ENCODE measurements around the gene AOPEP. TPM values are rescaled to one million over a fixed set of nuclear protein-coding genes. Genes with fewer than 3 reads are reported as not detected.
A peak's percentile ranks its signal among the peaks of the same experiment; 100 is the strongest.

The AOPEP gene
- total and polyA plus RNA-seq, 2 of the 13 experiments (the other 11 are each of a cell fraction or from before 2014, with no cell fraction given): 22.2 to 41.6 TPM

DNA sequence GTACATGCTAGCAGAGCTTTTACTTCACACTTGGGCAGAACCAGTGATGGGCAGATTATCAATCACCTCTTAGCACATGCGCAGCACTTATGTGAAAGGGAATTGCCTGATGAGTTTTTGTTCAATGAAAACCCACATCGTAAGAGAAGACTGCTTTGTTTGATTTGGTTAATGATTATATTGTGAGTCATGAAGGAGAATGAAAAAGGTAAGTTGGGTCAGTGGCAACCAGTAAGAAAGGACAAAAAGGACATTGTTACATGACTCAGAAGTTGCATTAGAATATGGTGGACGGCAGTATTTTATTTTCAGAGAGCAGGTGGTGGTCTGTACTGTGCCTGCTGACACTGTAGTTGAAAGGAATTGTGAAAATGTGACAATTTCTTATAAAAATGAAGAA is 127.4 kb downstream of the AOPEP start (continued):
- TF ChIP-seq ARHGAP35 (CRISPR knock-in tag; IDR thresholded peaks at IDR 0.05; ENCODE audit: borderline replicate concordance): no peak
- no peak for TF ChIP-seq ZNF17 (CRISPR knock-in tag; IDR thresholded peaks at IDR 0.05)
- no peak for TF ChIP-seq GABPB1 (CRISPR knock-in tag; IDR thresholded peaks at IDR 0.05)
- TF ChIP-seq DR1 (CRISPR knock-in tag; IDR thresholded peaks at IDR 0.05): no peak
- TF ChIP-seq, protein P1, sequence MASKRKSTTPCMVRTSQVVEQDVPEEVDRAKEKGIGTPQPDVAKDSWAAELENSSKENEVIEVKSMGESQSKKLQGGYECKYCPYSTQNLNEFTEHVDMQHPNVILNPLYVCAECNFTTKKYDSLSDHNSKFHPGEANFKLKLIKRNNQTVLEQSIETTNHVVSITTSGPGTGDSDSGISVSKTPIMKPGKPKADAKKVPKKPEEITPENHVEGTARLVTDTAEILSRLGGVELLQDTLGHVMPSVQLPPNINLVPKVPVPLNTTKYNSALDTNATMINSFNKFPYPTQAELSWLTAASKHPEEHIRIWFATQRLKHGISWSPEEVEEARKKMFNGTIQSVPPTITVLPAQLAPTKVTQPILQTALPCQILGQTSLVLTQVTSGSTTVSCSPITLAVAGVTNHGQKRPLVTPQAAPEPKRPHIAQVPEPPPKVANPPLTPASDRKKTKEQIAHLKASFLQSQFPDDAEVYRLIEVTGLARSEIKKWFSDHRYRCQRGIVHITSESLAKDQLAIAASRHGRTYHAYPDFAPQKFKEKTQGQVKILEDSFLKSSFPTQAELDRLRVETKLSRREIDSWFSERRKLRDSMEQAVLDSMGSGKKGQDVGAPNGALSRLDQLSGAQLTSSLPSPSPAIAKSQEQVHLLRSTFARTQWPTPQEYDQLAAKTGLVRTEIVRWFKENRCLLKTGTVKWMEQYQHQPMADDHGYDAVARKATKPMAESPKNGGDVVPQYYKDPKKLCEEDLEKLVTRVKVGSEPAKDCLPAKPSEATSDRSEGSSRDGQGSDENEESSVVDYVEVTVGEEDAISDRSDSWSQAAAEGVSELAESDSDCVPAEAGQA (IDR thresholded peaks at IDR 0.05; ENCODE audit: low read depth): no peak
- TF ChIP-seq, protein P1 (CRISPR knock-in tag; IDR thresholded peaks at IDR 0.05; ENCODE audit: borderline replicate concordance): no peak
- TF ChIP-seq, protein P2, sequence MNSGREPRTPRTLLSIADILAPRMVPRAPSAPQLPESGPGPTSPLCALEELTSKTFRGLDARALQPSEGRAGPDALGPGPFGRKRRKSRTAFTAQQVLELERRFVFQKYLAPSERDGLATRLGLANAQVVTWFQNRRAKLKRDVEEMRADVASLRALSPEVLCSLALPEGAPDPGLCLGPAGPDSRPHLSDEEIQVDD (CRISPR knock-in tag; IDR thresholded peaks at IDR 0.05; ENCODE audit: borderline replicate concordance): no peak
- no peak for TF ChIP-seq ZKSCAN1 (IDR thresholded peaks at IDR 0.05; ENCODE audit: low read length)
- TF ChIP-seq, protein P3, sequence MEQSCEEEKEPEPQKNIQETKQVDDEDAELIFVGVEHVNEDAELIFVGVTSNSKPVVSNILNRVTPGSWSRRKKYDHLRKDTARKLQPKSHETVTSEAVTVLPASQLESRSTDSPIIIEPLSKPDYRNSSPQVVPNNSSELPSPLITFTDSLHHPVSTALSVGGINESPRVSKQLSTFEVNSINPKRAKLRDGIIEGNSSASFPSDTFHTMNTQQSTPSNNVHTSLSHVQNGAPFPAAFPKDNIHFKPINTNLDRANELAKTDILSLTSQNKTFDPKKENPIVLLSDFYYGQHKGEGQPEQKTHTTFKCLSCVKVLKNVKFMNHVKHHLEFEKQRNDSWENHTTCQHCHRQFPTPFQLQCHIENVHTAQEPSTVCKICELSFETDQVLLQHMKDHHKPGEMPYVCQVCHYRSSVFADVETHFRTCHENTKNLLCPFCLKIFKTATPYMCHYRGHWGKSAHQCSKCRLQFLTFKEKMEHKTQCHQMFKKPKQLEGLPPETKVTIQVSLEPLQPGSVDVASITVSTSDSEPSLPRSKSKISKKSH (CRISPR knock-in tag; IDR thresholded peaks at IDR 0.05; ENCODE audit: borderline replicate concordance): no peak
- TF ChIP-seq ZFP62 (CRISPR knock-in tag; IDR thresholded peaks at IDR 0.05): no peak
- TF ChIP-seq JUND (CRISPR knock-in tag; IDR thresholded peaks at IDR 0.05): 0 out of 2 replicates have a peak, but pooled peaks have one; percentile 67
- TF ChIP-seq GATAD2A (CRISPR knock-in tag; IDR thresholded peaks at IDR 0.05): no peak; the same call in 1 of the 2 replicates
- no peak for TF ChIP-seq NRL (CRISPR knock-in tag; IDR thresholded peaks at IDR 0.05; ENCODE audit: borderline replicate concordance)
- TF ChIP-seq SP5 (CRISPR knock-in tag; IDR thresholded peaks at IDR 0.05; ENCODE audit: borderline replicate concordance, low read depth): no peak
- TF ChIP-seq, protein P4, sequence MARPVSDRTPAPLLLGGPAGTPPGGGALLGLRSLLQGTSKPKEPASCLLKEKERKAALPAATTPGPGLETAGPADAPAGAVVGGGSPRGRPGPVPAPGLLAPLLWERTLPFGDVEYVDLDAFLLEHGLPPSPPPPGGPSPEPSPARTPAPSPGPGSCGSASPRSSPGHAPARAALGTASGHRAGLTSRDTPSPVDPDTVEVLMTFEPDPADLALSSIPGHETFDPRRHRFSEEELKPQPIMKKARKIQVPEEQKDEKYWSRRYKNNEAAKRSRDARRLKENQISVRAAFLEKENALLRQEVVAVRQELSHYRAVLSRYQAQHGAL (CRISPR knock-in tag; IDR thresholded peaks at IDR 0.05; ENCODE audit: not compliant biosample characterization): no peak
- TF ChIP-seq, protein P5, sequence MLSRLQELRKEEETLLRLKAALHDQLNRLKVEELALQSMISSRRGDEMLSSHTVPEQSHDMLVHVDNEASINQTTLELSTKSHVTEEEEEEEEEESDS (CRISPR knock-in tag; IDR thresholded peaks at IDR 0.05; ENCODE audit: borderline replicate concordance): no peak
- no peak for TF ChIP-seq ARNT2 (CRISPR knock-in tag; IDR thresholded peaks at IDR 0.05; ENCODE audit: low read depth)
- peak; percentile 54 for TF ChIP-seq FOXA3 (CRISPR knock-in tag; IDR thresholded peaks at IDR 0.05)
- no peak for TF ChIP-seq ZC3H13 (CRISPR knock-in tag; IDR thresholded peaks at IDR 0.05)
- TF ChIP-seq ZSCAN9 (CRISPR knock-in tag; IDR thresholded peaks at IDR 0.05; ENCODE audit: borderline replicate concordance): no peak
- TF ChIP-seq, protein P6, sequence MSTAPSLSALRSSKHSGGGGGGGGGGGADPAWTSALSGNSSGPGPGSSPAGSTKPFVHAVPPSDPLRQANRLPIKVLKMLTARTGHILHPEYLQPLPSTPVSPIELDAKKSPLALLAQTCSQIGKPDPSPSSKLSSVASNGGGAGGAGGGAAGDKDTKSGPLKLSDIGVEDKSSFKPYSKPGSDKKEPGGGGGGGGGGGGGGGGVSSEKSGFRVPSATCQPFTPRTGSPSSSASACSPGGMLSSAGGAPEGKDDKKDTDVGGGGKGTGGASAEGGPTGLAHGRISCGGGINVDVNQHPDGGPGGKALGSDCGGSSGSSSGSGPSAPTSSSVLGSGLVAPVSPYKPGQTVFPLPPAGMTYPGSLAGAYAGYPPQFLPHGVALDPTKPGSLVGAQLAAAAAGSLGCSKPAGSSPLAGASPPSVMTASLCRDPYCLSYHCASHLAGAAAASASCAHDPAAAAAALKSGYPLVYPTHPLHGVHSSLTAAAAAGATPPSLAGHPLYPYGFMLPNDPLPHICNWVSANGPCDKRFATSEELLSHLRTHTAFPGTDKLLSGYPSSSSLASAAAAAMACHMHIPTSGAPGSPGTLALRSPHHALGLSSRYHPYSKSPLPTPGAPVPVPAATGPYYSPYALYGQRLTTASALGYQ (CRISPR knock-in tag; IDR thresholded peaks at IDR 0.05): no peak
